ENCODE data around the gene CACNB2. TPM values are rescaled to one million over a fixed set of nuclear protein-coding genes. Genes with fewer than 3 reads are reported as not detected.

Gene CACNB2
- total and polyA plus RNA-seq, 2 of the 13 experiments (the other 11 are each of a cell fraction or from before 2014, with no cell fraction given), result not detected

DNA sequence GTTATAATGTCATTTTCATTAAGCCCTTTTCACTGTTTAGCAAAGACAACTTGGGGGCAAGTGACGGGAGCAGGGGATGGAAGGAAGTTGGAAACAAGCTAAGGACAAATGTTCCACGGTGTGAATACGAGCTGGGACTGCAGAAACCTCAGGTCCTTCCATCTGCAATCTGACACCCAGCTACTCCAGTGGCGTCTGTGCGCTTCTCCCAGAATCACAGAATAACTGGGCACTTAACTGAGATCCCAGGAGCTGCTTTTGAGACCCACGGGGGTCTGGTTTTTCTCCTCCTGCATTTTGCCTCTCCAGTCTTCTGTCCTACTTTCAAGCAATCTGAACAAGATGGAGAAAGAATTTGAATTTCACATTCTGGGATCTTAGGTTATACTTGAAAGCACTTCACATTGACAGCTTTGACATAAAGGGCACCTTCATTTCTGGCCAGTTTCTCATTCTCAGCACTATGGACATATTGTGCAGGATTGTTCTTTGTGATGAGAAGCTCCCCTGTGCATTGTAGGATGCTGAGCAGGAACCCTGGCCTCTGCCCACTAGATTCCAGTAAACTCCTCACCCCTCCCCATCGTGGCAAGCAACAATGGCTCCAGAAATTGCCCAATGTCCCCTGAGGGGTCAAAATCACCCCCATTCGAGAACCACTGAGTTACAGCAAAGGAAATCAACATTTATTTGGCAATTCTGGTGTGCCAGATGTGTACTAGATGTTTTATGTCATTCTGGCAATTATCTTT lies 194.1 kb downstream of the CACNB2 start:
- Histone ChIP-seq H3K4me2 (ENCODE audit: low read depth, low read length) (no peak overlapping the region), H3K27me3 (ENCODE audit: control insufficient read depth in 1 of 2, insufficient read depth in 2 of 2, low read length in 2 of 2) (no peaks in the 10 kb centered on the region; a peak in 2 of 5 replicates), H3K9me3 (ENCODE audit: low read length) (no peaks in the 10 kb centered on the region), H3K4me1 (ENCODE audit: insufficient read depth, low read length) (no peaks in the 10 kb centered on the region), H3K4me3 (replicated peaks in 1 of 3; ENCODE audit: insufficient read depth in 1 of 3, low read depth in 2 of 3, low read length in 3 of 3) (no peak overlapping the region), H3K9ac (ENCODE audit: insufficient read depth, low read depth, low read length) (no peak overlapping the region), H2AFZ (ENCODE audit: low read length) (no peak overlapping the region), H3K27ac (ENCODE audit: extremely low read length, insufficient read depth, low read length) (no peak overlapping the region), H4K20me1 (ENCODE audit: insufficient read depth, low read length) (no peaks in the 10 kb centered on the region), H3K79me2 (ENCODE audit: insufficient read depth, low read length) (no peaks in the 10 kb centered on the region), H3K36me3 (replicated peaks in 1 of 2; ENCODE audit: control insufficient read depth in 1 of 2, insufficient read depth in 2 of 2, low read length in 2 of 2) (no peaks in the 10 kb centered on the region)
- intact Hi-C loops (cut with micrococcal nuclease; ENCODE audit: unreplicated experiment), result no loop called here
- DNase-seq (ENCODE audit: low spot score) (no peak), ATAC-seq (no peak), FAIRE-seq (no peak)
- ChIA-PET CTCF (ENCODE audit: low intra/inter-chr PET ratio, low total read pairs) (no interaction called here), POLR2A (no interaction called here)
- TF ChIP-seq, protein P1, sequence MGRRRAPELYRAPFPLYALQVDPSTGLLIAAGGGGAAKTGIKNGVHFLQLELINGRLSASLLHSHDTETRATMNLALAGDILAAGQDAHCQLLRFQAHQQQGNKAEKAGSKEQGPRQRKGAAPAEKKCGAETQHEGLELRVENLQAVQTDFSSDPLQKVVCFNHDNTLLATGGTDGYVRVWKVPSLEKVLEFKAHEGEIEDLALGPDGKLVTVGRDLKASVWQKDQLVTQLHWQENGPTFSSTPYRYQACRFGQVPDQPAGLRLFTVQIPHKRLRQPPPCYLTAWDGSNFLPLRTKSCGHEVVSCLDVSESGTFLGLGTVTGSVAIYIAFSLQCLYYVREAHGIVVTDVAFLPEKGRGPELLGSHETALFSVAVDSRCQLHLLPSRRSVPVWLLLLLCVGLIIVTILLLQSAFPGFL (CRISPR knock-in tag; IDR thresholded peaks at IDR 0.05), result no peak
- TF ChIP-seq ZSCAN21 (CRISPR knock-in tag; IDR thresholded peaks at IDR 0.05; ENCODE audit: borderline replicate concordance) (no peak), FOSL2 (CRISPR knock-in tag; IDR thresholded peaks at IDR 0.05) (no peak), PHF21A (CRISPR knock-in tag; IDR thresholded peaks at IDR 0.05) (no peak), ZNF414 (CRISPR knock-in tag; IDR thresholded peaks at IDR 0.05) (no peak), NR1H2 (CRISPR knock-in tag; IDR thresholded peaks at IDR 0.05; ENCODE audit: borderline replicate concordance, low read depth) (no peak), FOXP1 (IDR thresholded peaks at IDR 0.05) (no peak), FOXP1 (CRISPR knock-in tag; IDR thresholded peaks at IDR 0.05) (no peak), ZMYM4 (CRISPR knock-in tag; IDR thresholded peaks at IDR 0.05) (no peak), ZNF136 (CRISPR knock-in tag; IDR thresholded peaks at IDR 0.05; ENCODE audit: low read depth) (no peak), TOE1 (CRISPR knock-in tag; IDR thresholded peaks at IDR 0.05) (no peak), ETS1 (CRISPR knock-in tag; IDR thresholded peaks at IDR 0.05) (no peak), KAT7 (CRISPR knock-in tag; IDR thresholded peaks at IDR 0.05; ENCODE audit: borderline replicate concordance) (no peak), ZNF207 (IDR thresholded peaks at IDR 0.05; ENCODE audit: borderline replicate concordance) (no peak), ARID3A (IDR thresholded peaks at IDR 0.05; ENCODE audit: low read depth, low read length) (no peak), SP2 (CRISPR knock-in tag; IDR thresholded peaks at IDR 0.05) (no peak)
- in situ Hi-C loops (cut with HindIII; ENCODE audit: extremely low pct_ligation_motif_present, low pct_unique_long_range_greater_than_20kb), result no loop called here
- 5% methylated on average over 8 of the region's 8 CpGs for WGBS (ENCODE audit: low lambda C conversion rate)
- no TSS peak for BruUV-seq (replicated peaks)
